PC-3 (cell line): ENCODE measurements around the gene LRP1B. TPM values are rescaled to one million over a fixed set of nuclear protein-coding genes. Genes with fewer than 3 reads are reported as not detected.

Experiments used
- ATAC-seq: fragments of 200-7000 bp; cut with Tn5 transposase; 2 replicates; pipeline ENCODE4 v1.9.1; 2020; ENCODE audit warnings: mild to moderate bottlenecking, moderate library complexity
- BruUV-seq: library from RNA; stranded (reverse); fragments of 400-500 nt; replicated peaks from 2 replicates; lab custom pipeline; 2021; lab: Mats Ljungman, UMichigan
- CTCF ChIA-PET: fragments of 300-600 bp; sonication (Branson Sonifier 250); formaldehyde crosslinking; loops from one replicate; lab custom pipeline; 2022; ENCODE audit warnings: antibody characterized with exemption; lab: Charles Lee
- POLR2A ChIA-PET: fragments of 300-600 bp; sonication (Branson Sonifier 250); formaldehyde crosslinking; loops from one replicate; lab custom pipeline; 2022; ENCODE audit warnings: antibody characterized with exemption; ENCODE audit not compliant: unreplicated experiment; lab: Charles Lee
- DNase-seq: peaks from one replicate; pipeline ENCODE4 v3.0.0-alpha.2; 2015
- H2AFZ ChIP-seq: fragments of 300-600 bp; sonication (generic); 2 replicates; pipeline ENCODE4 v1.6.0; 2016; ENCODE audit warnings: antibody characterized with exemption, low read length
- H3F3A ChIP-seq: fragments of 300-600 bp; sonication (generic); one replicate; pipeline ENCODE4 v1.6.0; 2017; ENCODE audit warnings: antibody characterized with exemption, low read length, control low read depth, mild to moderate bottlenecking; ENCODE audit not compliant: unreplicated experiment
- H3K27ac ChIP-seq: fragments of 300-600 bp; sonication (generic); 2 replicates; pipeline ENCODE4 v1.5.1; 2016; ENCODE audit warnings: mild to moderate bottlenecking, low read length
- H3K27me3 ChIP-seq: fragments of 300-600 bp; sonication (generic); 2 replicates; pipeline ENCODE4 v1.6.1; 2016; ENCODE audit warnings: low read length, mixed read lengths
- H3K36me3 ChIP-seq: fragments of 300-600 bp; sonication (generic); 2 replicates; pipeline ENCODE4 v1.6.1; 2016; ENCODE audit warnings: low read depth, mixed run types, low read length, mixed read lengths
- H3K4me1 ChIP-seq: fragments of 300-600 bp; sonication (generic); 2 replicates; pipeline ENCODE4 v1.5.1; 2016; ENCODE audit warnings: low read length; ENCODE audit not compliant: insufficient read depth
- H3K4me2 ChIP-seq: fragments of 300-600 bp; sonication (generic); 2 replicates; pipeline ENCODE4 v1.6.0; 2016; ENCODE audit warnings: low read length
- H3K4me3 ChIP-seq: fragments of 300-600 bp; sonication (generic); 2 replicates; pipeline ENCODE4 v1.5.1; 2016; ENCODE audit warnings: mild to moderate bottlenecking, low read length, mixed read lengths
- H3K79me2 ChIP-seq: fragments of 300-600 bp; sonication (generic); 2 replicates; pipeline ENCODE4 v1.6.1; 2017; ENCODE audit warnings: low read length, mixed read lengths
- H3K9ac ChIP-seq: fragments of 300-600 bp; sonication (generic); 2 replicates; pipeline ENCODE4 v1.6.0; 2016; ENCODE audit warnings: mild to moderate bottlenecking, low read length
- H3K9me2 ChIP-seq: fragments of 300-600 bp; sonication (generic); replicated peaks from 2 replicates; pipeline ENCODE4 v1.6.1; 2016; ENCODE audit warnings: mixed run types, low read length, mixed read lengths
- H3K9me3 ChIP-seq: fragments of 300-600 bp; sonication (generic); 2 replicates; pipeline ENCODE4 v1.6.1; 2016; ENCODE audit warnings: low read length, mixed read lengths
- H4K20me1 ChIP-seq: fragments of 300-600 bp; sonication (generic); 2 replicates; pipeline ENCODE4 v1.6.1; 2016; ENCODE audit warnings: low read length, mixed read lengths
- CTCF ChIP-seq: fragments of 300-600 bp; sonication (generic); conservative IDR thresholded peaks from 2 replicates; pipeline ENCODE4 v1.5.1; 2017; ENCODE audit warnings: antibody characterized with exemption, low read depth, mild to moderate bottlenecking, low read length
- EZH2 ChIP-seq: fragments of 300-600 bp; sonication (generic); IDR thresholded peaks from one replicate; pipeline ENCODE4 v1.6.1; 2017; ENCODE audit warnings: antibody characterized with exemption, mild to moderate bottlenecking, low read length; ENCODE audit not compliant: unreplicated experiment
- EZH2phosphoT487 ChIP-seq: fragments of 300-600 bp; sonication (generic); IDR thresholded peaks from 2 replicates; pipeline ENCODE4 v1.6.1; 2018; ENCODE audit warnings: mild to moderate bottlenecking, antibody characterized with exemption, low read length, borderline replicate concordance
- intact Hi-C: fragments of 100-400 bp; cut with micrococcal nuclease; formaldehyde crosslinking; loops from 2 replicates; pipeline ENCODE4 v1.9.0; 2023
- total RNA-seq: library from RNA; depleted of rRNA; stranded (reverse); fragments of >200 nt; gene quantifications from 2 replicates; pipeline ENCODE4 v1.2.3, GENCODE V29; 2014

LRP1B gene
- total RNA-seq, 1 experiment from 2014 or later, result 0.04 TPM

- DNase-seq, result no peak
- Histone ChIP-seq H3K4me3 (no peak overlapping the region), H3F3A (no peaks in the 10 kb centered on the region), H3K27me3 (no peaks in the 10 kb centered on the region), H3K4me2 (no peak overlapping the region), H3K79me2 (no peaks in the 10 kb centered on the region), H2AFZ (no peak overlapping the region), H3K9me3 (no peaks in the 10 kb centered on the region), H3K36me3 (no peaks in the 10 kb centered on the region), H4K20me1 (no peaks in the 10 kb centered on the region), H3K9ac (no peak overlapping the region), H3K27ac (no peak overlapping the region), H3K9me2 (no peaks in the 10 kb centered on the region), H3K4me1 (no peaks in the 10 kb centered on the region)
- BruUV-seq, result no TSS peak
- intact Hi-C loops, result no loop called here
- no peak for ATAC-seq
- POLR2A ChIA-PET, result no interaction called here
- TF ChIP-seq EZH2, result no peak
- TF ChIP-seq CTCF, result no peak
- no peak for TF ChIP-seq EZH2phosphoT487
- CTCF ChIA-PET, result no interaction called here
Observed at GRCh38 chr2:141714496-141714895, 416.3 kb downstream of the LRP1B start.

- Histone ChIP-seq H3K27me3 (no peaks in the 10 kb centered on the region), H2AFZ (no peak overlapping the region), H3K4me3 (no peak overlapping the region), H4K20me1 (no peaks in the 10 kb centered on the region), H3K79me2 (no peaks in the 10 kb centered on the region), H3K36me3 (no peaks in the 10 kb centered on the region), H3K4me2 (no peak overlapping the region), H3K9ac (no peak overlapping the region), H3K4me1 (no peaks in the 10 kb centered on the region), H3F3A (no peaks in the 10 kb centered on the region), H3K9me2 (no peaks in the 10 kb centered on the region), H3K27ac (no peak overlapping the region), H3K9me3 (no peaks in the 10 kb centered on the region)
- CTCF ChIA-PET, result no interaction called here
- no peak for TF ChIP-seq CTCF
- no peak for TF ChIP-seq EZH2
- TF ChIP-seq EZH2phosphoT487, result no peak
- no TSS peak for BruUV-seq
- POLR2A ChIA-PET, result no interaction called here
- ATAC-seq, result no peak
- intact Hi-C loops, result no loop called here
- no peak for DNase-seq
Observed at GRCh38 chr2:141711627-141712026, 419.2 kb downstream of the LRP1B start.

- H3K27me3 ChIP-seq, result no peaks in the 10 kb centered on the region
- no peak overlapping the region for H3K9ac ChIP-seq
- ATAC-seq (no peak), DNase-seq (no peak)
- ChIA-PET CTCF (no interaction called here), POLR2A (interaction anchor here (0.6 kb wide), 1 partner anchor 43 kb away, joined by 4 read pairs; no protein-coding TSS in a partner anchor)
- no peaks in the 10 kb centered on the region for H3F3A ChIP-seq
- H3K27ac ChIP-seq, result no peak overlapping the region
- no peaks in the 10 kb centered on the region for H4K20me1 ChIP-seq
- intact Hi-C loops, result no loop called here
- H3K9me3 ChIP-seq, result no peaks in the 10 kb centered on the region
- no TSS peak for BruUV-seq
- H3K79me2 ChIP-seq, result no peaks in the 10 kb centered on the region
- H2AFZ ChIP-seq, result no peak overlapping the region
- H3K4me1 ChIP-seq, result no peaks in the 10 kb centered on the region
- no peaks in the 10 kb centered on the region for H3K36me3 ChIP-seq
- no peak overlapping the region for H3K4me2 ChIP-seq
- no peak for TF ChIP-seq CTCF
- TF ChIP-seq EZH2phosphoT487, result no peak
- no peak for TF ChIP-seq EZH2
- H3K4me3 ChIP-seq, result no peak overlapping the region
- no peaks in the 10 kb centered on the region for H3K9me2 ChIP-seq
Observed at GRCh38 chr2:141710589-141711239, 420.1 kb downstream of the LRP1B start.
